T-cell (primary cell): ENCODE measurements around the gene AK5. TPM values are rescaled to one million over a fixed set of nuclear protein-coding genes. Genes with fewer than 3 reads are reported as not detected.
"Not testable (repeated sequence)": the region's sequence is repeated elsewhere in the genome, so short reads cannot be mapped to it uniquely, and the experiment has no call there.

ENCODE experiments used
- ATAC-seq, 4 experiments: fragments of 200-7000 bp in 3 of 4; fragments of 150-1000 bp in 1 of 4; cut with Tn5 transposase; replicated peaks in 1 of 4; 1 replicate in 3 of 4; 2 replicates in 1 of 4; pipeline ENCODE4 v1.10.0; 2021; ENCODE audit warnings: moderate library complexity in 3 of 4, mild to moderate bottlenecking in 2 of 4, moderate number of reproducible peaks in 1 of 4
- CTCF ChIA-PET, 2 donors: fragments of 300-600 bp; sonication (Branson Sonifier 250); formaldehyde crosslinking; loops; one replicate each; lab custom pipeline; 2022; ENCODE audit warnings: antibody characterized with exemption in 2 of 2; lab: Charles Lee
- POLR2A ChIA-PET, 2 donors: fragments of 300-600 bp; sonication (Branson Sonifier 250); formaldehyde crosslinking; loops; one replicate each; lab custom pipeline; 2022; ENCODE audit warnings: antibody characterized with exemption in 2 of 2; lab: Charles Lee
- DNase-seq, 35 experiments: peaks; one replicate each; pipeline versions ENCODE4 v3.0.0 to v3.0.0-alpha.2; 2013 to 2023
- H3K27ac ChIP-seq: one replicate; pipeline ENCODE4 v1.5.1; 2013; ENCODE audit warnings: low read length
- H3K27me3 ChIP-seq, 2 experiments: replicated peaks in 1 of 2; 1 replicate in 1 of 2; 2 replicates in 1 of 2; pipeline versions ENCODE4 v1.6.1 to v1.7.0; 2013; ENCODE audit warnings: low read length in 1 of 2, mixed read lengths in 1 of 2; ENCODE audit not compliant: control insufficient read depth in 2 of 2, insufficient read depth in 2 of 2; ENCODE audit errors: extremely low read depth in 1 of 2
- H3K36me3 ChIP-seq, 2 donors: 1 replicate in 1 of 2; 2 replicates in 1 of 2; pipeline versions ENCODE4 v1.6.1 to v1.7.0; 2013; ENCODE audit warnings: low read length in 1 of 2; ENCODE audit not compliant: control insufficient read depth in 2 of 2, insufficient read depth in 1 of 2; ENCODE audit errors: extremely low read depth in 1 of 2
- H3K4me1 ChIP-seq, 2 experiments: 1 replicate in 1 of 2; 2 replicates in 1 of 2; pipeline versions ENCODE4 v1.6.1 to v1.7.0; 2013; ENCODE audit warnings: low read length in 2 of 2, mixed read lengths in 1 of 2; ENCODE audit not compliant: insufficient read depth in 2 of 2, control insufficient read depth in 1 of 2; ENCODE audit errors: extremely low read depth in 1 of 2
- H3K4me3 ChIP-seq, 2 donors: 1 replicate in 1 of 2; 2 replicates in 1 of 2; pipeline versions ENCODE4 v1.5.1 to v1.7.0; 2013; ENCODE audit warnings: mild to moderate bottlenecking in 2 of 2, low read length in 1 of 2, moderate library complexity in 1 of 2; ENCODE audit not compliant: control insufficient read depth in 1 of 2; ENCODE audit errors: extremely low read depth in 1 of 2
- H3K9me3 ChIP-seq: 2 replicates; pipeline ENCODE4 v1.7.0; 2013
- H3K27ac Mint-ChIP-seq, 2 donors: one replicate each; pipeline ENCODE4 v1.8.0; 2020 to 2021; ENCODE audit warnings: mild to moderate bottlenecking in 2 of 2, mixed read lengths in 2 of 2
- H3K27me3 Mint-ChIP-seq, 2 donors: one replicate each; pipeline ENCODE4 v1.8.0; 2021 to 2022; ENCODE audit warnings: mixed read lengths in 2 of 2
- H3K36me3 Mint-ChIP-seq: one replicate; pipeline ENCODE4 v1.8.0; 2021; ENCODE audit warnings: mixed read lengths
- H3K4me1 Mint-ChIP-seq, 3 donors: one replicate each; pipeline ENCODE4 v1.8.0; 2020 to 2022; ENCODE audit warnings: mixed read lengths in 3 of 3, mild to moderate bottlenecking in 1 of 3
- H3K4me3 Mint-ChIP-seq, 3 donors: one replicate each; pipeline ENCODE4 v1.8.0; 2020 to 2022; ENCODE audit warnings: mild to moderate bottlenecking in 3 of 3, mixed read lengths in 3 of 3, moderate library complexity in 3 of 3
- H3K9me3 Mint-ChIP-seq, 3 donors: one replicate each; pipeline ENCODE4 v1.8.0; 2020 to 2022; ENCODE audit warnings: mixed read lengths in 3 of 3
- WGBS: methylation state at CpG from one replicate; pipeline ENCODE4 v1.1.5; 2013; ENCODE audit warnings: missing lambda C conversion rate; ENCODE audit not compliant: insufficient coverage; 5-methylcytosine and 5-hydroxymethylcytosine counted together
- total RNA-seq, 35 experiments: library from RNA in 6 of 35; stranded (reverse) in 6 of 35; fragments of 120-200 nt in 1 of 35; gene quantifications; one replicate each; pipeline versions ENCODE4 v1.2.1 to v1.2.4 and lab custom pipeline; 2013 to 2026

The AK5 gene
- total RNA-seq, 5 donors from 2014 or later (not counting 1 experiment from before 2014, with no cell fraction given): 13.9 to 29.2 (median 26.3) TPM

DNA sequence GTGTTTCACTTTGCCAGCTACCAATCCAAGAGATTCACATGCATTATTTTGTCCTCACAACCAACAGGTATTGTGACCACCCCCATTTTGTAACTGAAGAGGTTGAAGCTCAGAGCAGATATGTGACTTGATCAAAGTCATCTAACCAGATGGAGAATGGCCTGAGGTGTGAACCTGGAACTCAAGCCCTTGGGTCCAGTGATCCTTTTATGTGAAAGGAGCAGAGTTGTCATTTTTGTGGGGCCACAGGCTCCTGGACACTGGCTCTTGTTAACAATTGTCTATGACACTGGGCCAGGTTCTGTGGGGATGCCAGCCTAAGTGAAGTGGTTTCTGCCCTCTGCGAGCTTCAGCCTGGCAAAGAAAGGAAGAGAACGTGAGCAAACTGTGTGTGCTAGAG lies 228.1 kb downstream of the AK5 start:
- no peaks in the 10 kb centered on the region for H3K36me3 ChIP-seq
- H3K4me3 Mint-ChIP-seq: no peak overlapping the region
- peaks cover 3 to 5% (median 4%) of the 10 kb centered on the region in 3 donors for H3K4me1 Mint-ChIP-seq
- ChIA-PET POLR2A (no interaction called here), CTCF (interaction anchor here in 1 of 2 donors (0.6 kb wide), 1 partner anchor 23 kb away, joined by 3 read pairs; no protein-coding TSS in a partner anchor)
- no peak overlapping the region for H3K27ac ChIP-seq
- H3K9me3 Mint-ChIP-seq: no peaks in the 10 kb centered on the region
- no peak for DNase-seq
- peaks cover 15% of the 10 kb centered on the region for H3K36me3 Mint-ChIP-seq
- no peaks in the 10 kb centered on the region for H3K4me1 ChIP-seq
- H3K27me3 Mint-ChIP-seq: no peaks in the 10 kb centered on the region
- no peaks in the 10 kb centered on the region for H3K9me3 ChIP-seq
- ATAC-seq: no peak
- no peak overlapping the region for H3K27ac Mint-ChIP-seq
- no peaks in the 10 kb centered on the region for H3K27me3 ChIP-seq
- H3K4me3 ChIP-seq: no peak overlapping the region
- 100% methylated on average over 2 of the region's 2 CpGs for whole genome bisulfite sequencing

GRCh38 chr1:77511440-77511840 lies 229.6 kb downstream of the AK5 start:
- CTCF ChIA-PET: interaction anchor here in 1 of 2 donors (0.5 kb wide), 1 partner anchor 606 kb away, joined by 3 read pairs; no protein-coding TSS in a partner anchor

DNA sequence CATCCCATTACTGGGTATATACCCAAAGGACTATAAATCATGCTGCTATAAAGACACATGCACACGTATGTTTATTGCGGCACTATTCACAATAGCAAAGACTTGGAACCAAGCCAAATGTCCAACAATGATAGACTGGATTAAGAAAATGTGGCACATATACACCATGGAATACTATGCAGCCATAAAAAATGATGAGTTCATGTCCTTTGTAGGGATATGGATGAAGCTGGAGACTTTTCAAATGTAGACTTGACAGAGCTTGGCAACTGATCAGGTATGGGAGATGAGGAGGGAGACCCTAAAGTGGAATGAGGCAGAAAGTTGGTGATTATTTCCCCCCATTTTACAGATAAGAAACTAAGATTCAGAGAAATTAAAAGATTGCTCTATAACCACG lies 230.8 kb downstream of the AK5 start:
- no CpG with 5 or more reads among the region's 3 CpGs for WGBS
- CTCF ChIA-PET: interaction anchor here in 1 of 2 donors (0.7 kb wide), 1 partner anchor 367 kb away, joined by 3 read pairs; no protein-coding TSS in a partner anchor
- ATAC-seq, H3K4me1 ChIP-seq, H3K27ac ChIP-seq, H3K9me3 ChIP-seq, H3K4me3 ChIP-seq, H3K27me3 Mint-ChIP-seq, H3K27ac Mint-ChIP-seq, H3K4me1 Mint-ChIP-seq, DNase-seq, H3K9me3 Mint-ChIP-seq, H3K27me3 ChIP-seq, H3K36me3 ChIP-seq, H3K4me3 Mint-ChIP-seq, POLR2A ChIA-PET: not testable (repeated sequence)
- H3K36me3 Mint-ChIP-seq: peaks cover 23% of the 10 kb centered on the region

More at GRCh38 chr1:77511440-77511840, 229.6 kb downstream of the AK5 start:
- H3K27me3 Mint-ChIP-seq: no peaks in the 10 kb centered on the region
- peaks cover 0 to 5% (median 0%) of the 10 kb centered on the region in 3 donors for H3K4me1 Mint-ChIP-seq
- POLR2A ChIA-PET: no interaction called here
- Histone ChIP-seq H3K27me3 (no peaks in the 10 kb centered on the region), H3K4me1 (no peaks in the 10 kb centered on the region), H3K4me3 (no peak overlapping the region), H3K9me3 (no peaks in the 10 kb centered on the region), H3K36me3 (no peaks in the 10 kb centered on the region), H3K27ac (no peak overlapping the region)
- H3K27ac Mint-ChIP-seq: no peak overlapping the region
- no peak overlapping the region for H3K4me3 Mint-ChIP-seq
- no peak for ATAC-seq
- DNase-seq: no peak
- peaks cover 21% of the 10 kb centered on the region for H3K36me3 Mint-ChIP-seq
- H3K9me3 Mint-ChIP-seq: no peaks in the 10 kb centered on the region
- 89% methylated on average over 2 of the region's 2 CpGs for WGBS

DNA sequence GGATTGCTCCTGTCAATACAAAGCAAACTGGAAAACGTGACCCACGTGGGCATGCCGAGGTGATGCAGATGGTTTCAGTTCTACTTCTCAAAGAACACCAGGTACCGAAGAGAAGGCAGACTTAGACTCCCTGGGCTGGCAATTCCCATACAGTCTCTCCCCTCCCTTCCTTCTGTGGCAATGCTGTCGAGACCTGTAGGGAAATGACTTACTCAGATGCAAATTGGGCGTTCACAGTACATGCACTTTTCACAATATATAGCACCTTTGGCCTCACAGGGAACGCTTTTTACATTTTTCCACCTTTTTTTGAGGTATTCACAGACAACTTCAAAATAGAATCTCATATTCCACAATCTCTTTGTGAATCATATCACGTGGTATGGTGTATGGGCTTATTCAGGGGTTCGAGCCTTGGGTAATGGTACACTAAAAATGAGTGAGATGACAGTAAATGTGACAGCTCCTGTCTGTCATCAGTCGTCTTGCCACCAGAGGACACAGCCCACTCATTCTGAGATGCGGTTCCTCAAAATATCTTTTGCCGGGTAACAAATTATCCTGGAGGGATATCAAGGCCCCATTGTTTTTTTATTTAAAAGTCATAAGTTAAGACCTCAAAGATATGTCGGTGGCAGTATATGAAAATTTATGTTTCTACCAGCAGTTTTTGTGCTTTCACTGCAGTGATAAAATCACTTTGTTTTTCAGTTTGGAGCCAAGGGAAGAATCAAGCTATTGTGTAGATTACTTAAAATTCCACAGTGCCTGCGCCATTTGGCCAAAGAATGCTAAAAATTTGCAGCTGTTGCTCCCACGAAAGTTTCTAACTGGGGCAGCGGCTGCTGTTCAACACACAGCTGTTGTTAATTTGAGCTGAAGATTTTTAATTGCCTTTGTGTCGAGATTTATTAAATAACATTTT lies 232.3 kb downstream of the AK5 start:
- peaks cover 0 to 5% (median 0%) of the 10 kb centered on the region in 3 donors for H3K4me1 Mint-ChIP-seq
- CTCF ChIA-PET: no interaction called here
- H3K4me3 Mint-ChIP-seq: no peak overlapping the region
- no peaks in the 10 kb centered on the region for H3K9me3 ChIP-seq
- ATAC-seq: no peak
- no peak overlapping the region for H3K27ac Mint-ChIP-seq
- H3K27ac ChIP-seq: no peak overlapping the region
- no peak for DNase-seq
- no peak overlapping the region for H3K4me3 ChIP-seq
- H3K27me3 ChIP-seq: no peaks in the 10 kb centered on the region
- peaks cover 33% of the 10 kb centered on the region for H3K36me3 Mint-ChIP-seq
- 80% methylated on average over 9 of the region's 17 CpGs for WGBS
- POLR2A ChIA-PET: no interaction called here
- H3K36me3 ChIP-seq: no peaks in the 10 kb centered on the region
- peaks cover 0 to 7% (median 0%) of the 10 kb centered on the region in 3 donors for H3K9me3 Mint-ChIP-seq
- no peaks in the 10 kb centered on the region for H3K4me1 ChIP-seq
- H3K27me3 Mint-ChIP-seq: no peaks in the 10 kb centered on the region

GRCh38 chr1:77514921-77515776 lies 233.3 kb downstream of the AK5 start:
- Mint-ChIP-seq H3K4me1 (peaks cover 0 to 5% (median 0%) of the 10 kb centered on the region in 3 donors), H3K4me3 (no peak overlapping the region), H3K27ac (peak overlapping the region; percentile 21 to 72), H3K36me3 (peaks cover 34% of the 10 kb centered on the region), H3K27me3 (no peaks in the 10 kb centered on the region), H3K9me3 (peaks cover 0 to 7% (median 0%) of the 10 kb centered on the region in 3 donors)
- CTCF ChIA-PET: no interaction called here
- H3K36me3 ChIP-seq: no peaks in the 10 kb centered on the region
- no peak overlapping the region for H3K27ac ChIP-seq
- no peak for ATAC-seq
- POLR2A ChIA-PET: no interaction called here
- no peaks in the 10 kb centered on the region for H3K27me3 ChIP-seq
- H3K4me1 ChIP-seq: no peaks in the 10 kb centered on the region
- no peak for DNase-seq
- no peaks in the 10 kb centered on the region for H3K9me3 ChIP-seq
- no peak overlapping the region for H3K4me3 ChIP-seq
- 54% methylated on average over 7 of the region's 10 CpGs for WGBS

GRCh38 chr1:77516106-77516505 lies 234.3 kb downstream of the AK5 start:
- Mint-ChIP-seq H3K27me3 (no peaks in the 10 kb centered on the region), H3K4me3 (no peak overlapping the region), H3K9me3 (peaks cover 0 to 7% (median 0%) of the 10 kb centered on the region in 3 donors), H3K27ac (no peak overlapping the region), H3K4me1 (peaks cover 0 to 5% (median 0%) of the 10 kb centered on the region in 3 donors), H3K36me3 (peaks cover 40% of the 10 kb centered on the region)
- Histone ChIP-seq H3K4me3 (no peak overlapping the region), H3K27me3 (no peaks in the 10 kb centered on the region), H3K36me3 (no peaks in the 10 kb centered on the region), H3K9me3 (no peaks in the 10 kb centered on the region), H3K4me1 (no peaks in the 10 kb centered on the region), H3K27ac (no peak overlapping the region)
- DNase-seq: no peak
- no CpG with 5 or more reads among the region's 2 CpGs for WGBS
- ChIA-PET POLR2A (no interaction called here), CTCF (no interaction called here)
- no peak for ATAC-seq
